ENCODE measurements around the gene GNAT2. TPM values are rescaled to one million over a fixed set of nuclear protein-coding genes. Genes with fewer than 3 reads are reported as not detected.

GNAT2 gene
- total and polyA plus RNA-seq, 4 donors: 0.24 TPM; not detected in 3

- 94 to 96% methylated on average over 23 of the region's 23 CpGs for WGBS, 2 donors
- ATAC-seq (ENCODE audit: insufficient read depth, low FRiP score): no peak
- H3K36me3 ChIP-seq (ENCODE audit: control insufficient read depth in 4 of 4, insufficient read depth in 4 of 4, low read length in 4 of 4): peaks cover 0 to 55% (median 24%) of the 10 kb centered on the region in 4 donors
- H3K9me3 ChIP-seq (ENCODE audit: control insufficient read depth in 4 of 4, insufficient read depth in 3 of 4, low read length in 3 of 4): no peaks in the 10 kb centered on the region
- no peak overlapping the region for H3K4me3 ChIP-seq
- peaks cover 0 to 31% (median 7%) of the 10 kb centered on the region in 5 donors for H3K4me1 ChIP-seq (ENCODE audit: control insufficient read depth in 5 of 5, insufficient read depth in 5 of 5, low read length in 5 of 5)
- no peak overlapping the region for H3K9ac ChIP-seq (ENCODE audit: insufficient read depth in 1 of 2, low read length in 2 of 2)
- no peak overlapping the region for H3K27ac ChIP-seq (ENCODE audit: low read depth in 1 of 2, low read length in 1 of 2)
- DNase-seq: no peak
- TF ChIP-seq, protein P1, sequence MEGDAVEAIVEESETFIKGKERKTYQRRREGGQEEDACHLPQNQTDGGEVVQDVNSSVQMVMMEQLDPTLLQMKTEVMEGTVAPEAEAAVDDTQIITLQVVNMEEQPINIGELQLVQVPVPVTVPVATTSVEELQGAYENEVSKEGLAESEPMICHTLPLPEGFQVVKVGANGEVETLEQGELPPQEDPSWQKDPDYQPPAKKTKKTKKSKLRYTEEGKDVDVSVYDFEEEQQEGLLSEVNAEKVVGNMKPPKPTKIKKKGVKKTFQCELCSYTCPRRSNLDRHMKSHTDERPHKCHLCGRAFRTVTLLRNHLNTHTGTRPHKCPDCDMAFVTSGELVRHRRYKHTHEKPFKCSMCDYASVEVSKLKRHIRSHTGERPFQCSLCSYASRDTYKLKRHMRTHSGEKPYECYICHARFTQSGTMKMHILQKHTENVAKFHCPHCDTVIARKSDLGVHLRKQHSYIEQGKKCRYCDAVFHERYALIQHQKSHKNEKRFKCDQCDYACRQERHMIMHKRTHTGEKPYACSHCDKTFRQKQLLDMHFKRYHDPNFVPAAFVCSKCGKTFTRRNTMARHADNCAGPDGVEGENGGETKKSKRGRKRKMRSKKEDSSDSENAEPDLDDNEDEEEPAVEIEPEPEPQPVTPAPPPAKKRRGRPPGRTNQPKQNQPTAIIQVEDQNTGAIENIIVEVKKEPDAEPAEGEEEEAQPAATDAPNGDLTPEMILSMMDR (IDR thresholded peaks at IDR 0.05; ENCODE audit: control extremely low read depth, extremely low read depth): no peak
- no peaks in the 10 kb centered on the region for H3K27me3 ChIP-seq (ENCODE audit: control insufficient read depth in 3 of 3, insufficient read depth in 3 of 3, low read length in 2 of 3)
These were observed 8.4 kb upstream of the GNAT2 start for GRCh38 chr1:109627692-109628399.

- TF ChIP-seq, protein P1 (IDR thresholded peaks at IDR 0.05; ENCODE audit: control extremely low read depth, extremely low read depth): no peak
- Histone ChIP-seq H3K27ac (ENCODE audit: low read depth in 1 of 2, low read length in 1 of 2) (no peak overlapping the region), H3K36me3 (ENCODE audit: control insufficient read depth in 4 of 4, insufficient read depth in 4 of 4, low read length in 4 of 4) (peaks cover 0 to 53% (median 24%) of the 10 kb centered on the region in 4 donors), H3K27me3 (ENCODE audit: control insufficient read depth in 3 of 3, insufficient read depth in 3 of 3, low read length in 2 of 3) (no peaks in the 10 kb centered on the region), H3K9me3 (ENCODE audit: control insufficient read depth in 4 of 4, insufficient read depth in 3 of 4, low read length in 3 of 4) (no peaks in the 10 kb centered on the region), H3K4me3 (no peak overlapping the region), H3K4me1 (ENCODE audit: control insufficient read depth in 5 of 5, insufficient read depth in 5 of 5, low read length in 5 of 5) (peaks cover 0 to 41% (median 7%) of the 10 kb centered on the region in 5 donors), H3K9ac (ENCODE audit: insufficient read depth in 1 of 2, low read length in 2 of 2) (no peak overlapping the region)
- DNase-seq (no peak), ATAC-seq (ENCODE audit: insufficient read depth, low FRiP score) (no peak)
- WGBS, 2 donors: 95 to 97% methylated on average over 20 to 21 of the region's 21 CpGs
These were observed 7.4 kb upstream of the GNAT2 start for GRCh38 chr1:109626682-109627408.

GRCh38 chr1:109625601-109626560 lies 6.5 kb upstream of the GNAT2 start:
- Histone ChIP-seq H3K4me3 (no peak overlapping the region), H3K9me3 (ENCODE audit: control insufficient read depth in 4 of 4, insufficient read depth in 3 of 4, low read length in 3 of 4) (no peaks in the 10 kb centered on the region), H3K27me3 (ENCODE audit: control insufficient read depth in 3 of 3, insufficient read depth in 3 of 3, low read length in 2 of 3) (no peaks in the 10 kb centered on the region), H3K4me1 (ENCODE audit: control insufficient read depth in 5 of 5, insufficient read depth in 5 of 5, low read length in 5 of 5) (peaks cover 0 to 46% (median 12%) of the 10 kb centered on the region in 5 donors), H3K27ac (ENCODE audit: low read depth in 1 of 2, low read length in 1 of 2) (no peak overlapping the region), H3K9ac (ENCODE audit: insufficient read depth in 1 of 2, low read length in 2 of 2) (no peak overlapping the region), H3K36me3 (ENCODE audit: control insufficient read depth in 4 of 4, insufficient read depth in 4 of 4, low read length in 4 of 4) (peaks cover 0 to 45% (median 19%) of the 10 kb centered on the region in 4 donors)
- 79 to 88% methylated on average over 32 of the region's 32 CpGs for WGBS, 2 donors
- peak; percentile 71 to 78 (median 76) for DNase-seq
- ATAC-seq (ENCODE audit: insufficient read depth, low FRiP score): no peak
- TF ChIP-seq, protein P1 (IDR thresholded peaks at IDR 0.05; ENCODE audit: control extremely low read depth, extremely low read depth): no peak
